ENCODE data around the gene TBC1D28.
A peak's percentile ranks its signal among the peaks of the same experiment; 100 is the strongest.
"Not testable (repeated sequence)": the region's sequence is repeated elsewhere in the genome, so short reads cannot be mapped to it uniquely, and the experiment has no call there.

Gene TBC1D28

GRCh38 chr17:18644291-18644690 is at the start of gene TBC1D28:
Gene TBC1D28, minus strand, starts transcription at chr17:18644391. Its CDS starts 3,039 bp downstream, at chr17:18641352.
- DNase-seq; in situ Hi-C loops (cut with HindIII; ENCODE audit: low pct_ligation_motif_present, low pct_unique_long_range_greater_than_20kb, low sequenced_read_pairs): not testable (repeated sequence)

GRCh38 chr17:18682668-18683067 is 38.5 kb upstream of the TBC1D28 start:
- DNase-seq; in situ Hi-C loops (cut with HindIII; ENCODE audit: low pct_ligation_motif_present, low pct_unique_long_range_greater_than_20kb, low sequenced_read_pairs): not testable (repeated sequence)

GRCh38 chr17:18681767-18682571 is 37.8 kb upstream of the TBC1D28 start, which contains the start of gene FOXO3B:
Gene FOXO3B, minus strand, starts transcription at chr17:18682314. Its CDS starts 663 bp downstream, at chr17:18681651.
- in situ Hi-C loops (cut with HindIII; ENCODE audit: low pct_ligation_motif_present, low pct_unique_long_range_greater_than_20kb, low sequenced_read_pairs): not testable (repeated sequence)
- DNase-seq: peak; percentile 55

GRCh38 chr17:18677381-18677780 is 33.2 kb upstream of the TBC1D28 start:
- DNase-seq; in situ Hi-C loops (cut with HindIII; ENCODE audit: low pct_ligation_motif_present, low pct_unique_long_range_greater_than_20kb, low sequenced_read_pairs): not testable (repeated sequence)

GRCh38 chr17:18676928-18677327 is 32.7 kb upstream of the TBC1D28 start:
- in situ Hi-C loops (cut with HindIII; ENCODE audit: low pct_ligation_motif_present, low pct_unique_long_range_greater_than_20kb, low sequenced_read_pairs); DNase-seq: not testable (repeated sequence)

GRCh38 chr17:18672395-18673227 is 28.4 kb upstream of the TBC1D28 start:
- in situ Hi-C loops (cut with HindIII; ENCODE audit: low pct_ligation_motif_present, low pct_unique_long_range_greater_than_20kb, low sequenced_read_pairs); DNase-seq: not testable (repeated sequence)

- in situ Hi-C loops (cut with HindIII; ENCODE audit: low pct_ligation_motif_present, low pct_unique_long_range_greater_than_20kb, low sequenced_read_pairs); DNase-seq: not testable (repeated sequence)
Measured at GRCh38 chr17:18668625-18669024, 24.4 kb upstream of the TBC1D28 start.

GRCh38 chr17:18667535-18667934 is 23.3 kb upstream of the TBC1D28 start:
- DNase-seq; in situ Hi-C loops (cut with HindIII; ENCODE audit: low pct_ligation_motif_present, low pct_unique_long_range_greater_than_20kb, low sequenced_read_pairs): not testable (repeated sequence)

- in situ Hi-C loops (cut with HindIII; ENCODE audit: low pct_ligation_motif_present, low pct_unique_long_range_greater_than_20kb, low sequenced_read_pairs); DNase-seq: not testable (repeated sequence)
Measured at GRCh38 chr17:18666326-18666725, 22.1 kb upstream of the TBC1D28 start.

GRCh38 chr17:18661924-18662624 is 17.9 kb upstream of the TBC1D28 start:
- in situ Hi-C loops (cut with HindIII; ENCODE audit: low pct_ligation_motif_present, low pct_unique_long_range_greater_than_20kb, low sequenced_read_pairs): not testable (repeated sequence)

GRCh38 chr17:18650094-18650493 is 5.9 kb upstream of the TBC1D28 start:
- in situ Hi-C loops (cut with HindIII; ENCODE audit: low pct_ligation_motif_present, low pct_unique_long_range_greater_than_20kb, low sequenced_read_pairs); DNase-seq: not testable (repeated sequence)

More at GRCh38 chr17:18661924-18662624, 17.9 kb upstream of the TBC1D28 start:
- peak; percentile 4 for DNase-seq

- in situ Hi-C loops (cut with HindIII; ENCODE audit: low pct_ligation_motif_present, low pct_unique_long_range_greater_than_20kb, low sequenced_read_pairs); DNase-seq: not testable (repeated sequence)
Measured at GRCh38 chr17:18643124-18643523, 1.1 kb downstream of the TBC1D28 start.

GRCh38 chr17:18638357-18638756 is 5.8 kb downstream of the TBC1D28 start:
- DNase-seq; in situ Hi-C loops (cut with HindIII; ENCODE audit: low pct_ligation_motif_present, low pct_unique_long_range_greater_than_20kb, low sequenced_read_pairs): not testable (repeated sequence)

- DNase-seq; in situ Hi-C loops (cut with HindIII; ENCODE audit: low pct_ligation_motif_present, low pct_unique_long_range_greater_than_20kb, low sequenced_read_pairs): not testable (repeated sequence)
Measured at GRCh38 chr17:18636237-18636636, 8.0 kb downstream of the TBC1D28 start.

GRCh38 chr17:18635773-18636172 is 8.4 kb downstream of the TBC1D28 start:
- in situ Hi-C loops (cut with HindIII; ENCODE audit: low pct_ligation_motif_present, low pct_unique_long_range_greater_than_20kb, low sequenced_read_pairs); DNase-seq: not testable (repeated sequence)

GRCh38 chr17:18634550-18635263 is 9.5 kb downstream of the TBC1D28 start:
- DNase-seq; in situ Hi-C loops (cut with HindIII; ENCODE audit: low pct_ligation_motif_present, low pct_unique_long_range_greater_than_20kb, low sequenced_read_pairs): not testable (repeated sequence)

- DNase-seq: no peak
- in situ Hi-C loops (cut with HindIII; ENCODE audit: low pct_ligation_motif_present, low pct_unique_long_range_greater_than_20kb, low sequenced_read_pairs): no loop called here
Measured at GRCh38 chr17:18626152-18626870, 17.9 kb downstream of the TBC1D28 start.

Data from ACHN (cell line).